HG02571 (cell line): ENCODE results near the gene GSG1L2.
"Not testable (repeated sequence)": the region's sequence is repeated elsewhere in the genome, so short reads cannot be mapped to it uniquely, and the experiment has no call there.

ENCODE experiments used
- ATAC-seq: cut with Tn5 transposase; IDR thresholded peaks from one replicate; pipeline ENCODE4 v1.9.1; 2021; ENCODE audit warnings: mild to moderate bottlenecking, moderate library complexity; ENCODE audit not compliant: unreplicated experiment

Gene GSG1L2

GRCh38 chr17:9790889-9791876 lies 30.7 kb downstream of the GSG1L2 start, which contains the start of gene DHRS7C:
Gene DHRS7C, minus strand, starts transcription at chr17:9791592. Its CDS starts 308 bp downstream, at chr17:9791284.
- ATAC-seq, result no peak

- ATAC-seq, result no peak
Observed at GRCh38 chr17:9790316-9790715, 31.6 kb downstream of the GSG1L2 start.

GRCh38 chr17:9788601-9789000 lies 33.3 kb downstream of the GSG1L2 start:
- ATAC-seq, result no peak

GRCh38 chr17:9784544-9784943 lies 37.3 kb downstream of the GSG1L2 start:
- ATAC-seq, result no peak

GRCh38 chr17:9783465-9783864 lies 38.4 kb downstream of the GSG1L2 start:
- ATAC-seq, result not testable (repeated sequence)

- ATAC-seq, result no peak
Observed at GRCh38 chr17:9783050-9783449, 38.8 kb downstream of the GSG1L2 start.

- no peak for ATAC-seq
Observed at GRCh38 chr17:9780552-9780951, 41.3 kb downstream of the GSG1L2 start.

- ATAC-seq, result no peak
Observed at GRCh38 chr17:9776911-9777310, 45.0 kb downstream of the GSG1L2 start.

GRCh38 chr17:9772658-9773057 lies 49.2 kb downstream of the GSG1L2 start:
- ATAC-seq, result no peak

- no peak for ATAC-seq
Observed at GRCh38 chr17:9771465-9771864, 50.4 kb downstream of the GSG1L2 start.

- no peak for ATAC-seq
Observed at GRCh38 chr17:9769036-9769695, 52.7 kb downstream of the GSG1L2 start.

- no peak for ATAC-seq
Observed at GRCh38 chr17:9768381-9768934, 53.4 kb downstream of the GSG1L2 start.

GRCh38 chr17:9767432-9767991 lies 54.4 kb downstream of the GSG1L2 start:
- no peak for ATAC-seq

- no peak for ATAC-seq
Observed at GRCh38 chr17:9766970-9767369, 54.9 kb downstream of the GSG1L2 start.

GRCh38 chr17:9765322-9765721 lies 56.6 kb downstream of the GSG1L2 start:
- no peak for ATAC-seq

- ATAC-seq, result no peak
Observed at GRCh38 chr17:9763643-9764042, 58.2 kb downstream of the GSG1L2 start.

- ATAC-seq, result no peak
Observed at GRCh38 chr17:9760266-9760665, 61.6 kb downstream of the GSG1L2 start.

GRCh38 chr17:9755083-9755482 lies 66.8 kb downstream of the GSG1L2 start:
- ATAC-seq, result no peak
